ENCODE results near the gene AMHR2. TPM values are rescaled to one million over a fixed set of nuclear protein-coding genes. Genes with fewer than 3 reads are reported as not detected.

The AMHR2 gene
- total and polyA plus RNA-seq, 2 experiments from 2014 or later: 0.24 TPM; not detected in 1

DNA sequence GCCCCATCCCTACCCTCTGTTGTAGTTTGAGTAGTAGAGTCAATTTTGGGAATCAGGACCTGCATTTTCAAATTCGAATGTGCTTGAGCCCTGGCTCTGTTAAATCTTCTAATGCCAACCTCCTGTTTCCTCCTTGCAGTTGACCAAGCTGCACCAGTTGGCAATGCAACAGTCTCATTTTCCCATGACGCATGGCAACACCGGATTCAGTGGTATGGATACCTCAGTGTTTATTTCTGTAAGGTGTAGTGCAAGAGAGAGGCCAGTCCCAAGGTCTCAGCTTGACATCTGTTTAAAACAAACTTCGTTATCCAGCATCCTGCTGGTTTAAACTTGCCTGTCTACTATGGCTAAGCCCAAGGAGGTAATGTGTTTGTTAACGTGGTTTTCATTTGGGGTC, 43.4 kb downstream of the AMHR2 start:
- H3K36me3 ChIP-seq (ENCODE audit: insufficient read depth): peaks cover 93% of the 10 kb centered on the region
- H3K27ac Mint-ChIP-seq: no peak overlapping the region
- H3K4me1 ChIP-seq (ENCODE audit: insufficient read depth): peaks cover 12% of the 10 kb centered on the region
- no peak overlapping the region for H2AFZ ChIP-seq
- no peak overlapping the region for H3K27ac ChIP-seq (ENCODE audit: low read depth)
- TF ChIP-seq CREB1 (CRISPR knock-in tag; IDR thresholded peaks at IDR 0.05; ENCODE audit: low read depth) (no peak), NANOG (IDR thresholded peaks at IDR 0.05; ENCODE audit: borderline replicate concordance) (no peak)
- TF ChIP-seq, protein P1, sequence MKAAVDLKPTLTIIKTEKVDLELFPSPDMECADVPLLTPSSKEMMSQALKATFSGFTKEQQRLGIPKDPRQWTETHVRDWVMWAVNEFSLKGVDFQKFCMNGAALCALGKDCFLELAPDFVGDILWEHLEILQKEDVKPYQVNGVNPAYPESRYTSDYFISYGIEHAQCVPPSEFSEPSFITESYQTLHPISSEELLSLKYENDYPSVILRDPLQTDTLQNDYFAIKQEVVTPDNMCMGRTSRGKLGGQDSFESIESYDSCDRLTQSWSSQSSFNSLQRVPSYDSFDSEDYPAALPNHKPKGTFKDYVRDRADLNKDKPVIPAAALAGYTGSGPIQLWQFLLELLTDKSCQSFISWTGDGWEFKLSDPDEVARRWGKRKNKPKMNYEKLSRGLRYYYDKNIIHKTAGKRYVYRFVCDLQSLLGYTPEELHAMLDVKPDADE (IDR thresholded peaks at IDR 0.05): no peak
- TF ChIP-seq, protein P2, sequence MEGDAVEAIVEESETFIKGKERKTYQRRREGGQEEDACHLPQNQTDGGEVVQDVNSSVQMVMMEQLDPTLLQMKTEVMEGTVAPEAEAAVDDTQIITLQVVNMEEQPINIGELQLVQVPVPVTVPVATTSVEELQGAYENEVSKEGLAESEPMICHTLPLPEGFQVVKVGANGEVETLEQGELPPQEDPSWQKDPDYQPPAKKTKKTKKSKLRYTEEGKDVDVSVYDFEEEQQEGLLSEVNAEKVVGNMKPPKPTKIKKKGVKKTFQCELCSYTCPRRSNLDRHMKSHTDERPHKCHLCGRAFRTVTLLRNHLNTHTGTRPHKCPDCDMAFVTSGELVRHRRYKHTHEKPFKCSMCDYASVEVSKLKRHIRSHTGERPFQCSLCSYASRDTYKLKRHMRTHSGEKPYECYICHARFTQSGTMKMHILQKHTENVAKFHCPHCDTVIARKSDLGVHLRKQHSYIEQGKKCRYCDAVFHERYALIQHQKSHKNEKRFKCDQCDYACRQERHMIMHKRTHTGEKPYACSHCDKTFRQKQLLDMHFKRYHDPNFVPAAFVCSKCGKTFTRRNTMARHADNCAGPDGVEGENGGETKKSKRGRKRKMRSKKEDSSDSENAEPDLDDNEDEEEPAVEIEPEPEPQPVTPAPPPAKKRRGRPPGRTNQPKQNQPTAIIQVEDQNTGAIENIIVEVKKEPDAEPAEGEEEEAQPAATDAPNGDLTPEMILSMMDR (conservative IDR thresholded peaks at IDR 0.05; ENCODE audit: low read depth in 2 of 2): no peak
- TF ChIP-seq, protein P3, sequence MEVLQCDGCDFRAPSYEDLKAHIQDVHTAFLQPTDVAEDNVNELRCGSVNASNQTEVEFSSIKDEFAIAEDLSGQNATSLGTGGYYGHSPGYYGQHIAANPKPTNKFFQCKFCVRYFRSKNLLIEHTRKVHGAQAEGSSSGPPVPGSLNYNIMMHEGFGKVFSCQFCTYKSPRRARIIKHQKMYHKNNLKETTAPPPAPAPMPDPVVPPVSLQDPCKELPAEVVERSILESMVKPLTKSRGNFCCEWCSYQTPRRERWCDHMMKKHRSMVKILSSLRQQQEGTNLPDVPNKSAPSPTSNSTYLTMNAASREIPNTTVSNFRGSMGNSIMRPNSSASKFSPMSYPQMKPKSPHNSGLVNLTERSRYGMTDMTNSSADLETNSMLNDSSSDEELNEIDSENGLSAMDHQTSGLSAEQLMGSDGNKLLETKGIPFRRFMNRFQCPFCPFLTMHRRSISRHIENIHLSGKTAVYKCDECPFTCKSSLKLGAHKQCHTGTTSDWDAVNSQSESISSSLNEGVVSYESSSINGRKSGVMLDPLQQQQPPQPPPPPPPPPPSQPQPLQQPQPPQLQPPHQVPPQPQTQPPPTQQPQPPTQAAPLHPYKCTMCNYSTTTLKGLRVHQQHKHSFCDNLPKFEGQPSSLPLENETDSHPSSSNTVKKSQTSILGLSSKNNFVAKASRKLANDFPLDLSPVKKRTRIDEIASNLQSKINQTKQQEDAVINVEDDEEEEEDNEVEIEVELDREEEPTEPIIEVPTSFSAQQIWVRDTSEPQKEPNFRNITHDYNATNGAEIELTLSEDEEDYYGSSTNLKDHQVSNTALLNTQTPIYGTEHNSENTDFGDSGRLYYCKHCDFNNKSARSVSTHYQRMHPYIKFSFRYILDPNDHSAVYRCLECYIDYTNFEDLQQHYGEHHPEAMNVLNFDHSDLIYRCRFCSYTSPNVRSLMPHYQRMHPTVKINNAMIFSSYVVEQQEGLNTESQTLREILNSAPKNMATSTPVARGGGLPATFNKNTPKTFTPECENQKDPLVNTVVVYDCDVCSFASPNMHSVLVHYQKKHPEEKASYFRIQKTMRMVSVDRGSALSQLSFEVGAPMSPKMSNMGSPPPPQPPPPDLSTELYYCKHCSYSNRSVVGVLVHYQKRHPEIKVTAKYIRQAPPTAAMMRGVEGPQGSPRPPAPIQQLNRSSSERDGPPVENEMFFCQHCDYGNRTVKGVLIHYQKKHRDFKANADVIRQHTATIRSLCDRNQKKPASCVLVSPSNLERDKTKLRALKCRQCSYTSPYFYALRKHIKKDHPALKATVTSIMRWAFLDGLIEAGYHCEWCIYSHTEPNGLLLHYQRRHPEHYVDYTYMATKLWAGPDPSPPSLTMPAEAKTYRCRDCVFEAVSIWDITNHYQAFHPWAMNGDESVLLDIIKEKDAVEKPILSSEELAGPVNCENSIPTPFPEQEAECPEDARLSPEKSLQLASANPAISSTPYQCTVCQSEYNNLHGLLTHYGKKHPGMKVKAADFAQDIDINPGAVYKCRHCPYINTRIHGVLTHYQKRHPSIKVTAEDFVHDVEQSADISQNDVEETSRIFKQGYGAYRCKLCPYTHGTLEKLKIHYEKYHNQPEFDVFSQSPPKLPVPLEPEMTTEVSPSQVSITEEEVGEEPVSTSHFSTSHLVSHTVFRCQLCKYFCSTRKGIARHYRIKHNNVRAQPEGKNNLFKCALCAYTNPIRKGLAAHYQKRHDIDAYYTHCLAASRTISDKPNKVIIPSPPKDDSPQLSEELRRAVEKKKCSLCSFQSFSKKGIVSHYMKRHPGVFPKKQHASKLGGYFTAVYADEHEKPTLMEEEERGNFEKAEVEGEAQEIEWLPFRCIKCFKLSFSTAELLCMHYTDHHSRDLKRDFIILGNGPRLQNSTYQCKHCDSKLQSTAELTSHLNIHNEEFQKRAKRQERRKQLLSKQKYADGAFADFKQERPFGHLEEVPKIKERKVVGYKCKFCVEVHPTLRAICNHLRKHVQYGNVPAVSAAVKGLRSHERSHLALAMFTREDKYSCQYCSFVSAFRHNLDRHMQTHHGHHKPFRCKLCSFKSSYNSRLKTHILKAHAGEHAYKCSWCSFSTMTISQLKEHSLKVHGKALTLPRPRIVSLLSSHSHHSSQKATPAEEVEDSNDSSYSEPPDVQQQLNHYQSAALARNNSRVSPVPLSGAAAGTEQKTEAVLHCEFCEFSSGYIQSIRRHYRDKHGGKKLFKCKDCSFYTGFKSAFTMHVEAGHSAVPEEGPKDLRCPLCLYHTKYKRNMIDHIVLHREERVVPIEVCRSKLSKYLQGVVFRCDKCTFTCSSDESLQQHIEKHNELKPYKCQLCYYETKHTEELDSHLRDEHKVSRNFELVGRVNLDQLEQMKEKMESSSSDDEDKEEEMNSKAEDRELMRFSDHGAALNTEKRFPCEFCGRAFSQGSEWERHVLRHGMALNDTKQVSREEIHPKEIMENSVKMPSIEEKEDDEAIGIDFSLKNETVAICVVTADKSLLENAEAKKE (CRISPR knock-in tag; IDR thresholded peaks at IDR 0.05): no peak
- peaks cover 77% of the 10 kb centered on the region for H3K79me2 ChIP-seq (replicated peaks; ENCODE audit: insufficient read depth)
- no peak for DNase-seq (ENCODE audit: low spot score)
- no peak overlapping the region for H3K4me2 ChIP-seq
- H3K36me3 Mint-ChIP-seq (ENCODE audit: low read depth): peaks cover 100% of the 10 kb centered on the region
- H3K27me3 Mint-ChIP-seq (ENCODE audit: insufficient read depth, low read depth, poor library complexity): no peaks in the 10 kb centered on the region
- ATAC-seq: no peak
- no peaks in the 10 kb centered on the region for H3K27me3 ChIP-seq (ENCODE audit: insufficient read depth)
- H3K4me1 Mint-ChIP-seq: peaks cover 36% of the 10 kb centered on the region
- no peak overlapping the region for H3K4me3 ChIP-seq
- H4K20me1 ChIP-seq (replicated peaks; ENCODE audit: insufficient read depth): peaks cover 85% of the 10 kb centered on the region
- H3F3A ChIP-seq (replicated peaks; ENCODE audit: low read depth): peaks cover 63% of the 10 kb centered on the region
- no peaks in the 10 kb centered on the region for H3K9me3 Mint-ChIP-seq
- H3K4me3 Mint-ChIP-seq: no peak overlapping the region
- H3K9me2 ChIP-seq (ENCODE audit: insufficient read depth): no peaks in the 10 kb centered on the region
